ENCODE data around the gene SLC2A11. TPM values are rescaled to one million over a fixed set of nuclear protein-coding genes. Genes with fewer than 3 reads are reported as not detected.
A peak's percentile ranks its signal among the peaks of the same experiment; 100 is the strongest.

The SLC2A11 gene
- total and polyA plus RNA-seq, 11 donors = 8.7 to 31.2 (median 18.7) TPM

DNA sequence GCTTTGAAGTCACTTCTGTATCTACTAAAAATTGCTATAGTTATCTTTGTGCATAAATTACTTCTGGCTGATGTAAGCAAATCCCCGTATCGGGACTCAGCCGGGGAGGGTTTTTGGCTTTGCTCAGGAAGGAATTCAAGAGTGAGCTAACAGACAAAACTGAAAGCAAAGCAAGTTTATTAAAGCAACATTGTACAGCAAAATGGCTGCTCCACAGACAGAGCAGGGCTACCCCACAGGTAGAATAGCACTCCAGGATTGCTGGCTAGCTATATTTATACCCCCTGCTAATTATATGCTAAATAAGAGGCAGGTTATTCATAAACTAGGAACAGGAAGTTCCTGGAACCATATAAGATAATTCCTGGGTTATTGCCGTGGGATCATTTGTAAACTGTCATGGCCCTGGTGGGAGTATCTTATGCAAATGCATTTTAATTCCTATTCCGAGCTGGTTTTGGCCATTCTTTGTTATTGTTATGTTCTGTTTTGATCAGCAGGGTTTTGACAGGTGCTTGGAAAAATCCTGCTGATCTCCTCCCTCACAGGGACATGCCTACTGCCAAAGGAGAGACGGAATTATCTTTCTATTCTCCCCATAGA, 51.7 kb downstream of the SLC2A11 start:
- DNase-seq (no peak), ATAC-seq (no peak)
- 39 to 57% (median 49%) methylated on average over 6 of the region's 6 CpGs for WGBS, 4 donors
- intact Hi-C loops (cut with DNase I) = no loop called here
- Histone ChIP-seq H3K27ac (peak overlapping the region in 9 of 12 donors; percentile 21 to 62 (median 43)), H3K4me3 (peak overlapping the region in 4 of 12 donors; percentile 4 to 23 (median 10)), H3K9me3 (no peaks in the 10 kb centered on the region), H3K36me3 (no peaks in the 10 kb centered on the region), H3K4me1 (peaks cover 0 to 32% (median 21%) of the 10 kb centered on the region in 12 donors), H3K27me3 (no peaks in the 10 kb centered on the region)
- peak in 1 of 2 donors; percentile 20 for TF ChIP-seq POLR2A (IDR thresholded peaks at IDR 0.05)
- TF ChIP-seq, protein P1, sequence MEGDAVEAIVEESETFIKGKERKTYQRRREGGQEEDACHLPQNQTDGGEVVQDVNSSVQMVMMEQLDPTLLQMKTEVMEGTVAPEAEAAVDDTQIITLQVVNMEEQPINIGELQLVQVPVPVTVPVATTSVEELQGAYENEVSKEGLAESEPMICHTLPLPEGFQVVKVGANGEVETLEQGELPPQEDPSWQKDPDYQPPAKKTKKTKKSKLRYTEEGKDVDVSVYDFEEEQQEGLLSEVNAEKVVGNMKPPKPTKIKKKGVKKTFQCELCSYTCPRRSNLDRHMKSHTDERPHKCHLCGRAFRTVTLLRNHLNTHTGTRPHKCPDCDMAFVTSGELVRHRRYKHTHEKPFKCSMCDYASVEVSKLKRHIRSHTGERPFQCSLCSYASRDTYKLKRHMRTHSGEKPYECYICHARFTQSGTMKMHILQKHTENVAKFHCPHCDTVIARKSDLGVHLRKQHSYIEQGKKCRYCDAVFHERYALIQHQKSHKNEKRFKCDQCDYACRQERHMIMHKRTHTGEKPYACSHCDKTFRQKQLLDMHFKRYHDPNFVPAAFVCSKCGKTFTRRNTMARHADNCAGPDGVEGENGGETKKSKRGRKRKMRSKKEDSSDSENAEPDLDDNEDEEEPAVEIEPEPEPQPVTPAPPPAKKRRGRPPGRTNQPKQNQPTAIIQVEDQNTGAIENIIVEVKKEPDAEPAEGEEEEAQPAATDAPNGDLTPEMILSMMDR (IDR thresholded peaks at IDR 0.05) = no peak

DNA sequence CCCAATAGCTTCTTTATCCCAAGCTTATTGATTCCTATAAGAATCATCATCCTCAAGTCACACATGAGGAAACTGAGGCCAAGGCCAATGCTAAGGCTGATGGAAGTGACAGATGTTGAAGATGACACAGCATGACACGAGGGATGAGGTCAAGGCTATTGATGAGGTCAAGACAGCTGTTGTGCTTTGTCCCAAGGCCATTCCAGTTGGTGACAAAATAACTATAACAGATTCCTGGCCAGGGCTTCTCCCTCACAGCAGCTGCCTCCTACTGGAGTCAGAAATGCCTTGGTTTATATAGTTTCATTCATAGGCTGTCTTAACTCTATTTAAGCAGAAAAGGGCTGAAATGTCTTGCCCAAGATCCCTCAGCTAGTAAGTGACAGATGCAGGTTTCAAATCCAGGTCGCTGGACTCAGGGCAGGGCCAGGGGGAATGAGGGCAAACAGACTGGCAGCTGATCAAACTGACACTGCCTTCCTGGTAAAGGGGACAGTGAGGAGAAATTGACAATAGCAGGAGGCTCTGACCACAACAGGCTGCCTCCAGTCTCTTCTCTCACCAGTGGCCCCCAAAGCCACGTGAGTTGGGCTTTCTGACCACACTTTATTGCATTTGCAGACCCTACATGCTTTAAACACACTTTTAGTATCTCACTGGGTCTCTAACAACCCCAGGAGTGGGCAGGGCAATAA, 53.0 kb downstream of the SLC2A11 start:
- Histone ChIP-seq H3K36me3 (no peaks in the 10 kb centered on the region), H3K27me3 (no peaks in the 10 kb centered on the region), H3K9me3 (no peaks in the 10 kb centered on the region), H3K27ac (no peak overlapping the region), H3K4me1 (peaks cover 0 to 25% (median 19%) of the 10 kb centered on the region in 12 donors), H3K4me3 (no peak overlapping the region)
- TF ChIP-seq, protein P1 (IDR thresholded peaks at IDR 0.05) = no peak
- TF ChIP-seq POLR2A (IDR thresholded peaks at IDR 0.05) = no peak
- DNase-seq (no peak), ATAC-seq (no peak)
- intact Hi-C loops (cut with DNase I) = no loop called here
- WGBS, 4 donors = 75 to 95% (median 89%) methylated on average over 3 of the region's 3 CpGs

DNA sequence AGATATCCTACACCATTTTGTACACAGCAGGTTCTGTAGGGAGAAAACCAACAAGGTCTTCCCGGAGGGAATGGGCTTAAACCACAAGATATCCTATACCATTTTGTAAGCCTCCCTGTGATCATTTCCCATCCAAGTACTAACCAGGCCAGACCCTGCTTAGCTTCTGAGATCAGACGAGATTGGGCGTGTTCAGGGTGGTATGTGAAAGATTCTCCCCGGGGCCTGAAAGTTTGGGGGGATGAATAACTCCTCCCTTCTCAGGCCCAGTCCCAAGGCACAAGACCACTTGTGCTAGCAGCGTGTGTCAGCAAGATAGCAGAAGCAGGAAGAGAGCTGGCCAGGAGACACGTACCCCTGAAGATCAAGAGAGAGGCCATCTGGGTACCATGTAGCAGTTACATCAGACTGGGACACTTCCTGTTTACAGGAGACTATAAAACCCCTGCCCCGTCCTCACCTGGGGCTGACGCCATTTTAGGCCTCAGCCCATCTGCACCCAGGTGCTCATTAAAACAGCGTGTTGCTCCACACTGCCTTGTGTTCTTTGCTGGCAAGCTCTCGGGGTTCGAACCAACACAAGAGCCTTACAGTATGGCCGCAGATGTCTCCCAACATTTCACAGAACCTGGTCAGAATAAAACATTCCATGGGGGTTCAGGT, 53.8 kb downstream of the SLC2A11 start:
- Histone ChIP-seq H3K4me1 (peaks cover 0 to 25% (median 19%) of the 10 kb centered on the region in 12 donors), H3K27ac (no peak overlapping the region), H3K9me3 (no peaks in the 10 kb centered on the region), H3K27me3 (no peaks in the 10 kb centered on the region), H3K36me3 (no peaks in the 10 kb centered on the region), H3K4me3 (no peak overlapping the region)
- TF ChIP-seq, protein P1 (IDR thresholded peaks at IDR 0.05) = no peak
- no peak for TF ChIP-seq POLR2A (IDR thresholded peaks at IDR 0.05)
- ATAC-seq (no peak), DNase-seq (no peak)
- intact Hi-C loops (cut with DNase I) = no loop called here
- 93 to 96% (median 93%) methylated on average over 11 to 12 of the region's 12 CpGs for WGBS, 4 donors

DNA sequence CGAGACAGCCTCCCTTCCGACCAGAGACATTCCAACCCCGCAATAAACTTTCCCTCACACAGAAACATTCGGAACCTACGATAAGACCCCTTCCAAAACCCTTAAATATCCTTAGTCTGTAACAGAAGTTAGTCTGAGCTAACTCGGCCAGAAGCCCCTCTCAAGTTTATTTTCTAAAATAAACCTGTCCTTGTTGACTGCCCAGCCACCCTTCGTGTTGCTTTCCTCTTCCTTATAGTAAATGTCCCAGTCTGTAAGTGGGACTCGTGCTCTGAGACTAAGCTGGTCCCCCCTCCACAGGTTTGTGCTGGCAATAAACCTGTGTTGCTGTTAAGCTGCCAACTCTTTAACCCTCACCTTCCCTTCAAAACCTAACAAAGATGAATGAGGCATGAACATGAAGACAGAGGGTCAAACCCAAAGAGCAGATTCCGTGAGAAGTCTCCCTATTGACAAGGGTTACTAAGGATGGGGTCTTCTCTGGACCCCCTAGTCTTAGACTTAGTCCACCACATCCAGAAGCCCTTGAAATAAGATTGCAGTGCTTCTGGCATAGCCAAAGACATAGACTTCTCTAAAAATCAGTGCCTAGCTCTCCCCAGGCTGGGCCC, 54.7 kb downstream of the SLC2A11 start:
- no peaks in the 10 kb centered on the region for H3K36me3 ChIP-seq
- no peak overlapping the region for H3K4me3 ChIP-seq
- no peak for ATAC-seq
- 86 to 94% (median 91%) methylated on average over 9 of the region's 9 CpGs for WGBS, 4 donors
- TF ChIP-seq, protein P1 (IDR thresholded peaks at IDR 0.05) = no peak
- TF ChIP-seq POLR2A (IDR thresholded peaks at IDR 0.05) = no peak
- intact Hi-C loops (cut with DNase I) = no loop called here
- H3K9me3 ChIP-seq = no peaks in the 10 kb centered on the region
- DNase-seq = no peak
- H3K4me1 ChIP-seq = peaks cover 0 to 25% (median 19%) of the 10 kb centered on the region in 12 donors
- H3K27ac ChIP-seq = peak overlapping the region in 1 of 12 donors; percentile 93
- no peaks in the 10 kb centered on the region for H3K27me3 ChIP-seq
